HepG2 (cell line): ENCODE data around the gene NAT9. TPM values are rescaled to one million over a fixed set of nuclear protein-coding genes. Genes with fewer than 3 reads are reported as not detected.
A peak's percentile ranks its signal among the peaks of the same experiment; 100 is the strongest.

Experiments
- HBP1 ChIP-seq: IDR thresholded peaks from 2 replicates; pipeline ENCODE4 v1.6.1; 2016; ENCODE audit warnings: low read depth, control low read depth
- MAZ ChIP-seq, 2 experiments: sonication (generic) in 1 of 2; formaldehyde crosslinking in 1 of 2; IDR thresholded peaks; 2 replicates each; pipeline versions ENCODE4 v1.5.0 to v1.6.1; 2012 to 2020; ENCODE audit warnings: low read depth in 2 of 2, mild to moderate bottlenecking in 2 of 2, borderline replicate concordance in 1 of 2, improper control_type of control experiment in 1 of 2, low read length in 1 of 2, missing genetic modification reagents in 1 of 2, moderate library complexity in 1 of 2
- SP4 ChIP-seq: sonication (generic); formaldehyde crosslinking; IDR thresholded peaks from 2 replicates; pipeline ENCODE4 v1.8.1; 2023; ENCODE audit warnings: mild to moderate bottlenecking, missing genetic modification reagents
- U2AF1 ChIP-seq: fragments of 200-400 bp; formaldehyde crosslinking; optimal IDR thresholded peaks from 2 replicates; pipeline ENCODE3; 2017; ENCODE audit warnings: mild to moderate bottlenecking, low read depth, low read length
- ZNF354B ChIP-seq: sonication (generic); formaldehyde crosslinking; IDR thresholded peaks from 2 replicates; pipeline ENCODE4 v1.8.0; 2022; ENCODE audit warnings: mild to moderate bottlenecking, missing genetic modification reagents
- ZNF407 ChIP-seq: sonication (generic); formaldehyde crosslinking; IDR thresholded peaks from one replicate; pipeline ENCODE4 v1.5.1; 2020; ENCODE audit warnings: mild to moderate bottlenecking, missing genetic modification reagents; ENCODE audit errors: not compliant biosample characterization
- ZNF496 ChIP-seq: sonication (generic); formaldehyde crosslinking; IDR thresholded peaks from 2 replicates; pipeline ENCODE4 v1.8.1; 2023; ENCODE audit warnings: mild to moderate bottlenecking, moderate library complexity, missing genetic modification reagents; ENCODE audit not compliant: insufficient replicate concordance
- polyA plus RNA-seq, 8 experiments: library from polyadenylated mRNA; depleted of rRNA in 3 of 8; stranded (reverse) in 7 of 8; unstranded in 1 of 8; fragments of >200 nt; fragmentation: Illumina TruSeq in 4 of 8; extraction: Trizol in 4 of 8; gene quantifications; 2 replicates each; pipeline versions ENCODE4 v1.2.1 to v1.2.3, GENCODE V29; 2011 to 2016; ENCODE audit warnings: low read depth in 4 of 8, missing spikeins in 1 of 8, mixed read lengths in 1 of 8; ENCODE audit not compliant: insufficient read depth in 1 of 8
- total RNA-seq, 5 experiments: library from RNA; depleted of rRNA; stranded (reverse); fragments of >200 nt; fragmentation: Illumina TruSeq; extraction: Trizol; gene quantifications; 2 replicates each; pipeline ENCODE4 v1.2.3, GENCODE V29; 2016; ENCODE audit warnings: low read depth in 1 of 5
- TF ChIP-seq, protein P1 (sequence below): sonication (generic); formaldehyde crosslinking; IDR thresholded peaks from 2 replicates; pipeline ENCODE4 v1.8.0; 2022; ENCODE audit warnings: mild to moderate bottlenecking, missing genetic modification reagents, moderate library complexity
- TF ChIP-seq, protein P2 (sequence below): sonication (generic); formaldehyde crosslinking; IDR thresholded peaks from 2 replicates; pipeline ENCODE4 v1.4.0; 2020; ENCODE audit warnings: missing genetic modification reagents

NAT9 gene
- total and polyA plus RNA-seq, 2 of the 13 experiments (the other 11 are each of a cell fraction or from before 2014, with no cell fraction given), result 39.7 to 44.2 TPM

- TF ChIP-seq ZNF407 (CRISPR knock-in tag), result no peak
- no peak for TF ChIP-seq ZNF354B (CRISPR knock-in tag)
- TF ChIP-seq, protein P1, sequence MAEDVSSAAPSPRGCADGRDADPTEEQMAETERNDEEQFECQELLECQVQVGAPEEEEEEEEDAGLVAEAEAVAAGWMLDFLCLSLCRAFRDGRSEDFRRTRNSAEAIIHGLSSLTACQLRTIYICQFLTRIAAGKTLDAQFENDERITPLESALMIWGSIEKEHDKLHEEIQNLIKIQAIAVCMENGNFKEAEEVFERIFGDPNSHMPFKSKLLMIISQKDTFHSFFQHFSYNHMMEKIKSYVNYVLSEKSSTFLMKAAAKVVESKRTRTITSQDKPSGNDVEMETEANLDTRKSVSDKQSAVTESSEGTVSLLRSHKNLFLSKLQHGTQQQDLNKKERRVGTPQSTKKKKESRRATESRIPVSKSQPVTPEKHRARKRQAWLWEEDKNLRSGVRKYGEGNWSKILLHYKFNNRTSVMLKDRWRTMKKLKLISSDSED (CRISPR knock-in tag), result no peak
- TF ChIP-seq ZNF496 (CRISPR knock-in tag), result no peak
- TF ChIP-seq, protein P2, sequence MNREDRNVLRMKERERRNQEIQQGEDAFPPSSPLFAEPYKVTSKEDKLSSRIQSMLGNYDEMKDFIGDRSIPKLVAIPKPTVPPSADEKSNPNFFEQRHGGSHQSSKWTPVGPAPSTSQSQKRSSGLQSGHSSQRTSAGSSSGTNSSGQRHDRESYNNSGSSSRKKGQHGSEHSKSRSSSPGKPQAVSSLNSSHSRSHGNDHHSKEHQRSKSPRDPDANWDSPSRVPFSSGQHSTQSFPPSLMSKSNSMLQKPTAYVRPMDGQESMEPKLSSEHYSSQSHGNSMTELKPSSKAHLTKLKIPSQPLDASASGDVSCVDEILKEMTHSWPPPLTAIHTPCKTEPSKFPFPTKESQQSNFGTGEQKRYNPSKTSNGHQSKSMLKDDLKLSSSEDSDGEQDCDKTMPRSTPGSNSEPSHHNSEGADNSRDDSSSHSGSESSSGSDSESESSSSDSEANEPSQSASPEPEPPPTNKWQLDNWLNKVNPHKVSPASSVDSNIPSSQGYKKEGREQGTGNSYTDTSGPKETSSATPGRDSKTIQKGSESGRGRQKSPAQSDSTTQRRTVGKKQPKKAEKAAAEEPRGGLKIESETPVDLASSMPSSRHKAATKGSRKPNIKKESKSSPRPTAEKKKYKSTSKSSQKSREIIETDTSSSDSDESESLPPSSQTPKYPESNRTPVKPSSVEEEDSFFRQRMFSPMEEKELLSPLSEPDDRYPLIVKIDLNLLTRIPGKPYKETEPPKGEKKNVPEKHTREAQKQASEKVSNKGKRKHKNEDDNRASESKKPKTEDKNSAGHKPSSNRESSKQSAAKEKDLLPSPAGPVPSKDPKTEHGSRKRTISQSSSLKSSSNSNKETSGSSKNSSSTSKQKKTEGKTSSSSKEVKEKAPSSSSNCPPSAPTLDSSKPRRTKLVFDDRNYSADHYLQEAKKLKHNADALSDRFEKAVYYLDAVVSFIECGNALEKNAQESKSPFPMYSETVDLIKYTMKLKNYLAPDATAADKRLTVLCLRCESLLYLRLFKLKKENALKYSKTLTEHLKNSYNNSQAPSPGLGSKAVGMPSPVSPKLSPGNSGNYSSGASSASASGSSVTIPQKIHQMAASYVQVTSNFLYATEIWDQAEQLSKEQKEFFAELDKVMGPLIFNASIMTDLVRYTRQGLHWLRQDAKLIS, result no peak
- peak; percentile 58 for TF ChIP-seq U2AF1
- peak; percentile 100 for TF ChIP-seq SP4
- no peak; the same call in 1 of the 2 replicates for TF ChIP-seq HBP1
- TF ChIP-seq MAZ (IDR thresholded peaks at IDR 0.05; ENCODE audit: borderline replicate concordance, low read depth, low read length), result peak; percentile 36; the same call in 1 of the 2 replicates
- peak; percentile 90 for TF ChIP-seq MAZ (CRISPR knock-in tag; IDR thresholded peaks at IDR 0.05; ENCODE audit: low read depth)
Measured at GRCh38 chr17:74776044-74776962, at the start of gene NAT9 (continued).
